Temporal lobe (tissue), 1 donor: ENCODE results near the gene STRADA. TPM values are rescaled to one million over a fixed set of nuclear protein-coding genes. Genes with fewer than 3 reads are reported as not detected.

Source experiments
- total RNA-seq: library from RNA; depleted of rRNA; stranded (reverse); fragments of >200 nt; gene quantifications from one replicate; pipeline ENCODE4 v1.2.3, GENCODE V29; 2014

STRADA gene
- total RNA-seq, 1 donor from 2014 or later, result 24.8 TPM

Other genes starting within 250 kb of the STRADA start
- 0.25 TPM for gene KCNH6, start 218.4 kb downstream of the STRADA start, total RNA-seq
- gene DCAF7, start 191.3 kb downstream of the STRADA start, total RNA-seq, result 45.5 TPM
- 4.7 TPM for gene TACO1, start 140.9 kb downstream of the STRADA start, total RNA-seq
- 19.2 TPM for gene MAP3K3, start 119.4 kb downstream of the STRADA start, total RNA-seq
- 18.4 TPM for gene LIMD2, start 41.7 kb downstream of the STRADA start, total RNA-seq
- gene CCDC47, start 31.8 kb upstream of the STRADA start, total RNA-seq, result 46.2 TPM
- gene DDX42, start 32.4 kb upstream of the STRADA start, total RNA-seq, result 61.0 TPM
- gene PSMC5, start 85.6 kb upstream of the STRADA start, total RNA-seq, result 35.4 TPM
- 24.1 TPM for gene FTSJ3, start 85.9 kb upstream of the STRADA start, total RNA-seq
- 4.7 TPM for gene SMARCD2, start 100.9 kb upstream of the STRADA start, total RNA-seq
- not detected for gene CSH2, start 131.9 kb upstream of the STRADA start, total RNA-seq
- gene GH2, start 140.1 kb upstream of the STRADA start, total RNA-seq, result not detected
- not detected for gene CSH1, start 154.8 kb upstream of the STRADA start, total RNA-seq
- not detected for gene CSHL1, start 169.5 kb upstream of the STRADA start, total RNA-seq
- gene GH1, start 177.0 kb upstream of the STRADA start, total RNA-seq, result not detected
- gene CD79B, start 190.5 kb upstream of the STRADA start, total RNA-seq, result not detected
- under 0.01 TPM for gene SCN4A, start 231.1 kb upstream of the STRADA start, total RNA-seq